ENCODE measurements around the gene SGSM2. TPM values are rescaled to one million over a fixed set of nuclear protein-coding genes. Genes with fewer than 3 reads are reported as not detected.

SGSM2 gene
- total RNA-seq, 1 experiment from 2014 or later: 49.0 TPM

DNA sequence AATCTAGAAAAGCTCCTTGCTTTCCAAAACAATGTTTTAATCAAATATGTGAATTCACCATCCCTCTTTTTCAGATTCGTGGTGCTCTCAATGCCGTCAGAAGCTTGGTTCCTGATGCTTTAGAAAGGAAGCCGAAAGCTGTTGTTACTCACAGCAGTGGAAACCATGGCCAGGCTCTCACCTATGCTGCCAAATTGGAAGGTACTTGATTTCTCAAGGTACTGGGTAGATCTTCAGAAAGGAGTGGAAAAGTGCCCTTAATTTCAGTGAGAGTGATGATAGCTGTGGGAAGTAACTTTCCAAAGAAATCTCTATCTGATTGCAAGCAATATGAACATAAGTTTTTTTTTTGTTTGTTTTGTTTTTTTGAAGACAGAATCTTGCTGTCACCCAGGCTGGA, 19.5 kb upstream of the SGSM2 start:
- Histone ChIP-seq H3K27ac (ENCODE audit: low read length) (no peak overlapping the region), H3K36me3 (ENCODE audit: control insufficient read depth, insufficient read depth, low read length) (no peaks in the 10 kb centered on the region), H3K4me3 (ENCODE audit: low read depth in 2 of 2, low read length in 2 of 2) (peak overlapping the region; percentile 32 to 52; a peak in 3 of 4 replicates), H3K27me3 (ENCODE audit: control insufficient read depth, insufficient read depth, low read length) (no peaks in the 10 kb centered on the region), H3K4me1 (ENCODE audit: control insufficient read depth, insufficient read depth, low read length) (no peaks in the 10 kb centered on the region), H3K9me3 (ENCODE audit: control insufficient read depth, insufficient read depth, low read depth, low read length) (no peaks in the 10 kb centered on the region)
- POLR2A ChIA-PET: no interaction called here
- intact Hi-C loops (cut with micrococcal nuclease; ENCODE audit: unreplicated experiment): no loop called here
- DNase-seq (ENCODE audit: low read depth, low spot score) (no peak), ATAC-seq (no peak)
- in situ Hi-C loops (cut with HindIII; ENCODE audit: low pct_unique_long_range_greater_than_20kb, low sequenced_read_pairs): no loop called here
- TF ChIP-seq POLR2AphosphoS5 (IDR thresholded peaks at IDR 0.05; ENCODE audit: low read depth, low read length) (no peak), TCF7L2 (IDR thresholded peaks at IDR 0.05; ENCODE audit: low read depth, low read length) (no peak), SIN3A (IDR thresholded peaks at IDR 0.05; ENCODE audit: borderline replicate concordance, insufficient read depth, low read depth, low read length) (no peak)
- TF ChIP-seq, protein P1, sequence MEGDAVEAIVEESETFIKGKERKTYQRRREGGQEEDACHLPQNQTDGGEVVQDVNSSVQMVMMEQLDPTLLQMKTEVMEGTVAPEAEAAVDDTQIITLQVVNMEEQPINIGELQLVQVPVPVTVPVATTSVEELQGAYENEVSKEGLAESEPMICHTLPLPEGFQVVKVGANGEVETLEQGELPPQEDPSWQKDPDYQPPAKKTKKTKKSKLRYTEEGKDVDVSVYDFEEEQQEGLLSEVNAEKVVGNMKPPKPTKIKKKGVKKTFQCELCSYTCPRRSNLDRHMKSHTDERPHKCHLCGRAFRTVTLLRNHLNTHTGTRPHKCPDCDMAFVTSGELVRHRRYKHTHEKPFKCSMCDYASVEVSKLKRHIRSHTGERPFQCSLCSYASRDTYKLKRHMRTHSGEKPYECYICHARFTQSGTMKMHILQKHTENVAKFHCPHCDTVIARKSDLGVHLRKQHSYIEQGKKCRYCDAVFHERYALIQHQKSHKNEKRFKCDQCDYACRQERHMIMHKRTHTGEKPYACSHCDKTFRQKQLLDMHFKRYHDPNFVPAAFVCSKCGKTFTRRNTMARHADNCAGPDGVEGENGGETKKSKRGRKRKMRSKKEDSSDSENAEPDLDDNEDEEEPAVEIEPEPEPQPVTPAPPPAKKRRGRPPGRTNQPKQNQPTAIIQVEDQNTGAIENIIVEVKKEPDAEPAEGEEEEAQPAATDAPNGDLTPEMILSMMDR (IDR thresholded peaks at IDR 0.05): no peak
- TF ChIP-seq, protein P2, sequence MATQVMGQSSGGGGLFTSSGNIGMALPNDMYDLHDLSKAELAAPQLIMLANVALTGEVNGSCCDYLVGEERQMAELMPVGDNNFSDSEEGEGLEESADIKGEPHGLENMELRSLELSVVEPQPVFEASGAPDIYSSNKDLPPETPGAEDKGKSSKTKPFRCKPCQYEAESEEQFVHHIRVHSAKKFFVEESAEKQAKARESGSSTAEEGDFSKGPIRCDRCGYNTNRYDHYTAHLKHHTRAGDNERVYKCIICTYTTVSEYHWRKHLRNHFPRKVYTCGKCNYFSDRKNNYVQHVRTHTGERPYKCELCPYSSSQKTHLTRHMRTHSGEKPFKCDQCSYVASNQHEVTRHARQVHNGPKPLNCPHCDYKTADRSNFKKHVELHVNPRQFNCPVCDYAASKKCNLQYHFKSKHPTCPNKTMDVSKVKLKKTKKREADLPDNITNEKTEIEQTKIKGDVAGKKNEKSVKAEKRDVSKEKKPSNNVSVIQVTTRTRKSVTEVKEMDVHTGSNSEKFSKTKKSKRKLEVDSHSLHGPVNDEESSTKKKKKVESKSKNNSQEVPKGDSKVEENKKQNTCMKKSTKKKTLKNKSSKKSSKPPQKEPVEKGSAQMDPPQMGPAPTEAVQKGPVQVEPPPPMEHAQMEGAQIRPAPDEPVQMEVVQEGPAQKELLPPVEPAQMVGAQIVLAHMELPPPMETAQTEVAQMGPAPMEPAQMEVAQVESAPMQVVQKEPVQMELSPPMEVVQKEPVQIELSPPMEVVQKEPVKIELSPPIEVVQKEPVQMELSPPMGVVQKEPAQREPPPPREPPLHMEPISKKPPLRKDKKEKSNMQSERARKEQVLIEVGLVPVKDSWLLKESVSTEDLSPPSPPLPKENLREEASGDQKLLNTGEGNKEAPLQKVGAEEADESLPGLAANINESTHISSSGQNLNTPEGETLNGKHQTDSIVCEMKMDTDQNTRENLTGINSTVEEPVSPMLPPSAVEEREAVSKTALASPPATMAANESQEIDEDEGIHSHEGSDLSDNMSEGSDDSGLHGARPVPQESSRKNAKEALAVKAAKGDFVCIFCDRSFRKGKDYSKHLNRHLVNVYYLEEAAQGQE (IDR thresholded peaks at IDR 0.05; ENCODE audit: insufficient read depth in 1 of 2, low read depth in 2 of 2, low read length in 1 of 2): no peak
- CTCF ChIA-PET: interaction anchor here (1.0 kb wide), 1 partner anchor 65 kb away, joined by 3 read pairs; no protein-coding TSS in a partner anchor
- BruUV-seq (replicated peaks): no TSS peak

DNA sequence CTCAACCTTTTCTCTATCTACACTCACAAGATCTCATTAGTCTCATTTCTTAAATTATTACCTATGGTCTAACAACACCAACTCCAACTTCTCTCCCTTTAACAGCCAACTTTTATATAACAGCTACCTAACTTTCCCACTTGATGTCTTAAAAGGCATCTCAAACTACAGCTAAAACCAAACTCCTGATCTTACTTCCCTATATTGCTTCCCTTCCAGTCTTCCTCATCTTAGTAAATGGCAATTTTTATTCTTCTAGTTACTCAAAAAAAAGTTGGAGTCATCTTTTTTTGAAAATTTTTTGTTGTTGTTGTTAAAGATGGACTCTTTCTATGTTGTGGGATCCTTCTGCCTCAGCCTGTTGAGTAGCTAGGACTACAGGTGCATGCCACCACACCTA, 18.2 kb upstream of the SGSM2 start:
- Histone ChIP-seq H3K4me1 (ENCODE audit: control insufficient read depth, insufficient read depth, low read length) (no peaks in the 10 kb centered on the region), H3K27me3 (ENCODE audit: control insufficient read depth, insufficient read depth, low read length) (no peaks in the 10 kb centered on the region), H3K9me3 (ENCODE audit: control insufficient read depth, insufficient read depth, low read depth, low read length) (no peaks in the 10 kb centered on the region), H3K27ac (ENCODE audit: low read length) (no peak overlapping the region), H3K36me3 (ENCODE audit: control insufficient read depth, insufficient read depth, low read length) (peaks cover 11% of the 10 kb centered on the region; the same call in 1 of the 2 replicates), H3K4me3 (ENCODE audit: low read depth in 2 of 2, low read length in 2 of 2) (no peak overlapping the region)
- in situ Hi-C loops (cut with HindIII; ENCODE audit: low pct_unique_long_range_greater_than_20kb, low sequenced_read_pairs): no loop called here
- BruUV-seq (replicated peaks): no TSS peak
- intact Hi-C loops (cut with micrococcal nuclease; ENCODE audit: unreplicated experiment): no loop called here
- TF ChIP-seq, protein P1 (IDR thresholded peaks at IDR 0.05): no peak
- TF ChIP-seq POLR2AphosphoS5 (IDR thresholded peaks at IDR 0.05; ENCODE audit: low read depth, low read length) (no peak), TCF7L2 (IDR thresholded peaks at IDR 0.05; ENCODE audit: low read depth, low read length) (no peak), SIN3A (IDR thresholded peaks at IDR 0.05; ENCODE audit: borderline replicate concordance, insufficient read depth, low read depth, low read length) (no peak)
- TF ChIP-seq, protein P2 (IDR thresholded peaks at IDR 0.05; ENCODE audit: insufficient read depth in 1 of 2, low read depth in 2 of 2, low read length in 1 of 2): no peak
- no peak for DNase-seq (ENCODE audit: low read depth, low spot score)
- no peak for ATAC-seq
- POLR2A ChIA-PET: interaction anchor here (0.6 kb wide), 1 partner anchor 12 kb away, joined by 3 read pairs; no protein-coding TSS in a partner anchor
- CTCF ChIA-PET: no interaction called here
